ENCODE results near the gene ZNF107. TPM values are rescaled to one million over a fixed set of nuclear protein-coding genes. Genes with fewer than 3 reads are reported as not detected.

ZNF107 gene
- total and polyA plus RNA-seq, 2 of the 8 experiments (the other 6 are each of a cell fraction or from before 2014, with no cell fraction given), result 3.4 to 31.0 TPM

GRCh38 chr7:64687249-64687648 is 21.3 kb downstream of the ZNF107 start (continued):
- TF ChIP-seq CHD7 (IDR thresholded peaks at IDR 0.05; ENCODE audit: insufficient replicate concordance, low read length) (no peak), RXRA (IDR thresholded peaks at IDR 0.05; ENCODE audit: insufficient read depth, low read depth, low read length) (no peak), KDM5A (IDR thresholded peaks at IDR 0.05; ENCODE audit: low read length) (no peak), CTBP2 (IDR thresholded peaks at IDR 0.05; ENCODE audit: borderline replicate concordance, insufficient read depth, insufficient read length, low read length) (no peak), PHF8 (conservative IDR thresholded peaks at IDR 0.05; ENCODE audit: low read depth, low read length) (no peak)
